HG03095 (cell line): ENCODE results near the gene RAP1GAP2.
"Not testable (repeated sequence)": the region's sequence is repeated elsewhere in the genome, so short reads cannot be mapped to it uniquely, and the experiment has no call there.

Source experiments
- ATAC-seq: cut with Tn5 transposase; IDR thresholded peaks from one replicate; pipeline ENCODE4 v1.9.1; 2021; ENCODE audit warnings: moderate library complexity; ENCODE audit not compliant: unreplicated experiment

Gene RAP1GAP2

GRCh38 chr17:2880050-2880449 is 83.8 kb downstream of the RAP1GAP2 start:
- no peak for ATAC-seq

- no peak for ATAC-seq
Measured at GRCh38 chr17:2881295-2881694, 85.1 kb downstream of the RAP1GAP2 start.

- no peak for ATAC-seq
Measured at GRCh38 chr17:2883544-2884213, 87.4 kb downstream of the RAP1GAP2 start.

GRCh38 chr17:2885733-2886132 is 89.5 kb downstream of the RAP1GAP2 start:
- no peak for ATAC-seq

GRCh38 chr17:2888326-2888725 is 92.1 kb downstream of the RAP1GAP2 start:
- no peak for ATAC-seq

GRCh38 chr17:2889256-2889655 is 93.0 kb downstream of the RAP1GAP2 start:
- no peak for ATAC-seq

- not testable (repeated sequence) for ATAC-seq
Measured at GRCh38 chr17:2890778-2891177, 94.5 kb downstream of the RAP1GAP2 start.

- no peak for ATAC-seq
Measured at GRCh38 chr17:2892305-2892971, 96.2 kb downstream of the RAP1GAP2 start.

- no peak for ATAC-seq
Measured at GRCh38 chr17:2893422-2893914, 97.2 kb downstream of the RAP1GAP2 start.

- no peak for ATAC-seq
Measured at GRCh38 chr17:2894782-2895181, 98.5 kb downstream of the RAP1GAP2 start.

- ATAC-seq = no peak
Measured at GRCh38 chr17:2897605-2898004, 101.4 kb downstream of the RAP1GAP2 start.

GRCh38 chr17:2898255-2898926 is 102.2 kb downstream of the RAP1GAP2 start:
- no peak for ATAC-seq

GRCh38 chr17:2899906-2900305 is 103.7 kb downstream of the RAP1GAP2 start:
- ATAC-seq = no peak

GRCh38 chr17:2900842-2901241 is 104.6 kb downstream of the RAP1GAP2 start:
- no peak for ATAC-seq

- ATAC-seq = no peak
Measured at GRCh38 chr17:2901582-2901981, 105.3 kb downstream of the RAP1GAP2 start.

- ATAC-seq = no peak
Measured at GRCh38 chr17:2902546-2902945, 106.3 kb downstream of the RAP1GAP2 start.

GRCh38 chr17:2903193-2903974 is 107.1 kb downstream of the RAP1GAP2 start:
- ATAC-seq = no peak

GRCh38 chr17:2904135-2904534 is 107.9 kb downstream of the RAP1GAP2 start:
- no peak for ATAC-seq

- no peak for ATAC-seq
Measured at GRCh38 chr17:2905269-2905668, 109.0 kb downstream of the RAP1GAP2 start.

GRCh38 chr17:2905696-2906501 is 109.7 kb downstream of the RAP1GAP2 start:
- no peak for ATAC-seq
